ENCODE results near the gene GAL3ST3.

- TF ChIP-seq CTCF (IDR thresholded peaks at IDR 0.05) (no peak), POLR2A (IDR thresholded peaks at IDR 0.05) (no peak)
Observed at GRCh38 chr11:66090288-66090687, 41.3 kb upstream of the GAL3ST3 start.

Measured in thyroid gland (tissue), 4 donors.